Esophagus muscularis mucosa (tissue), 4 donors: Measurements from ENCODE around the gene SYT15. TPM values are rescaled to one million over a fixed set of nuclear protein-coding genes. Genes with fewer than 3 reads are reported as not detected.
"Not testable (repeated sequence)": the region's sequence is repeated elsewhere in the genome, so short reads cannot be mapped to it uniquely, and the experiment has no call there.

Experiments used
- DNase-seq: peaks from one replicate; pipeline ENCODE4 v3.0.0-alpha.2; 2017; ENCODE audit errors: extremely low spot score
- H3K27ac ChIP-seq, 4 donors: fragments of 200-600 bp; sonication (generic); replicated peaks in 1 of 4; 1 replicate in 3 of 4; 2 replicates in 1 of 4; pipeline ENCODE4 v1.5.1; 2016 to 2019; ENCODE audit warnings: mild to moderate bottlenecking in 1 of 4
- H3K27me3 ChIP-seq, 4 donors: fragments of 200-600 bp; sonication (generic); one replicate each; pipeline versions ENCODE4 v1.5.1 to v1.6.0; 2016 to 2019
- H3K36me3 ChIP-seq, 4 donors: fragments of 200-600 bp; sonication (generic); one replicate each; pipeline ENCODE4 v1.5.1; 2016 to 2019
- H3K4me1 ChIP-seq, 4 donors: fragments of 200-600 bp; sonication (generic); one replicate each; pipeline ENCODE4 v1.5.1; 2016 to 2019
- H3K4me3 ChIP-seq, 4 donors: fragments of 200-600 bp; sonication (generic); 1 replicate in 2 of 4; 2 replicates in 2 of 4; pipeline ENCODE4 v1.5.1; 2016 to 2019; ENCODE audit warnings: mild to moderate bottlenecking in 4 of 4, moderate library complexity in 1 of 4
- H3K9me3 ChIP-seq, 4 donors: fragments of 200-600 bp; sonication (generic); 1 replicate in 3 of 4; 2 replicates in 1 of 4; pipeline ENCODE4 v1.5.1; 2016 to 2019
- WGBS: methylation state at CpG from one replicate; pipeline ENCODE4 v1.1.5; 2018; 5-methylcytosine and 5-hydroxymethylcytosine counted together
- intact Hi-C: fragments of 100-400 bp; cut with DNase I; formaldehyde crosslinking; loops from one replicate; pipeline ENCODE4 v1.15.1; 2023
- total RNA-seq, 4 donors: library from RNA; depleted of rRNA; stranded (reverse); fragments of >200 nt; gene quantifications; one replicate each; pipeline versions ENCODE4 v1.1.0 to v1.2.1, GENCODE V29; 2016
- TF ChIP-seq, protein P1 (sequence below), 3 experiments: fragments of 200-600 bp in 2 of 3; fragments of 450-650 bp in 1 of 3; sonication (generic) in 2 of 3; IDR thresholded peaks; one replicate each; pipeline ENCODE4 v1.5.1; 2017 to 2019; ENCODE audit warnings: antibody characterized with exemption in 3 of 3, mild to moderate bottlenecking in 2 of 3, moderate library complexity in 1 of 3

The SYT15 gene
- total RNA-seq, 4 donors from 2014 or later = 2.1 to 7.4 (median 5.4) TPM

DNA sequence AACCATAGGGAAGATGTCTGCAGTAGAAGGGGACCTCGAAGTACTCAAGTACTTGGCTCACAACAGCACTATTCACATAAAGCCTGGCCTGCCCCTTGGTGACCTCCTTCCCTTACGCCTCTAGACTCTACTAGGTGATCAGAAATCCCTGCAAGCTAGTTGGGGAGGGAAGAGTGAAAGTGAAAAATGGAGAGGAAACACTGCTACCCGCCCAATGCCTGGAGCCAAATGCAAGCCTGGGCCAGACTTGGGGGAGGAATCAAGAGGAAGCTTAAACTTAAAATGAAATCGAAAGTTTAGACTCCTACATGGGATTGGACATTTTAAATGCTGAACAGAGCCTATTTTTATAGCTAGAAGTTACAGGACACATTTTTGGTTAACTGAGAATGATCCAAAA, 17.6 kb downstream of the SYT15 start:
- DNase-seq, H3K9me3 ChIP-seq, H3K36me3 ChIP-seq, H3K27me3 ChIP-seq, intact Hi-C loops, H3K4me1 ChIP-seq: not testable (repeated sequence)
- peak overlapping the region in 3 of 4 donors; percentile 7 to 35 (median 10) for H3K4me3 ChIP-seq
- 17% methylated on average over 1 of the region's 4 CpGs for WGBS
- H3K27ac ChIP-seq = peak overlapping the region in 3 of 4 donors; percentile 20 to 51 (median 36)

DNA sequence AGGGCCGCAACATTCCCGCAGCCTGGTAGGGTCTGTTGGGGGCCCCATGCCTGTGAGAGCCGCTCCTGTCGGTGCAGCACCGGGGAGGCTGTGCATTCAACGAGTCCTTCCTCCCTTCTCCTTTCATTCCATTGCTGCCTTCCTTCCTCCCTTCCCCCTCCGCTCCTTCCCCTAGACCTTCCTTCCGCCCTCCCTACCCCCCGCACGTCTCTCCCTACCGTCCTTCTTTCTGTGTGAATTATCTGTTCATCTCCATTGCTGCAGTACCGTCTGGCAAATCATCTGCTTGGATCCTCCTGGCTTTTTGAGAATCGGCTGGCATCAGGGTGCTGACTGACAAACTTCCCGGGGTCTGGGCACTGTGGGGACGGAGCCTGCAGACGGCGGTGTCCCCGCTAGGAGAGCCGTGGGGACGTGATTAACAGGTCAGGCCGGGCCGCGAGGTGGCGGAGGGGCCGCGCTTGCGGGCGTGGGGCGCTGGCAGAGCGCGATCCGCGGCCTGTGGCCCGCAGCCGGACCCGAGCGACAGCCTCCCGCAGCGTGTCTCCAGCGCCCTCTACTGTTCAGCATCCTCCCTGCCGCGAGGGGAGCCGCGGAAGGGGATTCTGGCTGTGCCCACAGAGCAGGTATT, 18.8 kb downstream of the SYT15 start:
- H3K27ac ChIP-seq = peak overlapping the region; percentile 63 to 71 (median 65)
- TF ChIP-seq, protein P1, sequence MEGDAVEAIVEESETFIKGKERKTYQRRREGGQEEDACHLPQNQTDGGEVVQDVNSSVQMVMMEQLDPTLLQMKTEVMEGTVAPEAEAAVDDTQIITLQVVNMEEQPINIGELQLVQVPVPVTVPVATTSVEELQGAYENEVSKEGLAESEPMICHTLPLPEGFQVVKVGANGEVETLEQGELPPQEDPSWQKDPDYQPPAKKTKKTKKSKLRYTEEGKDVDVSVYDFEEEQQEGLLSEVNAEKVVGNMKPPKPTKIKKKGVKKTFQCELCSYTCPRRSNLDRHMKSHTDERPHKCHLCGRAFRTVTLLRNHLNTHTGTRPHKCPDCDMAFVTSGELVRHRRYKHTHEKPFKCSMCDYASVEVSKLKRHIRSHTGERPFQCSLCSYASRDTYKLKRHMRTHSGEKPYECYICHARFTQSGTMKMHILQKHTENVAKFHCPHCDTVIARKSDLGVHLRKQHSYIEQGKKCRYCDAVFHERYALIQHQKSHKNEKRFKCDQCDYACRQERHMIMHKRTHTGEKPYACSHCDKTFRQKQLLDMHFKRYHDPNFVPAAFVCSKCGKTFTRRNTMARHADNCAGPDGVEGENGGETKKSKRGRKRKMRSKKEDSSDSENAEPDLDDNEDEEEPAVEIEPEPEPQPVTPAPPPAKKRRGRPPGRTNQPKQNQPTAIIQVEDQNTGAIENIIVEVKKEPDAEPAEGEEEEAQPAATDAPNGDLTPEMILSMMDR (IDR thresholded peaks at IDR 0.05) = peak in 1 of 3 experiments; percentile 10
- intact Hi-C loops, H3K27me3 ChIP-seq, H3K9me3 ChIP-seq, H3K4me1 ChIP-seq, DNase-seq, H3K36me3 ChIP-seq: not testable (repeated sequence)
- peak overlapping the region; percentile 49 to 58 (median 54) for H3K4me3 ChIP-seq
- WGBS = 0% methylated on average over 5 of the region's 44 CpGs

DNA sequence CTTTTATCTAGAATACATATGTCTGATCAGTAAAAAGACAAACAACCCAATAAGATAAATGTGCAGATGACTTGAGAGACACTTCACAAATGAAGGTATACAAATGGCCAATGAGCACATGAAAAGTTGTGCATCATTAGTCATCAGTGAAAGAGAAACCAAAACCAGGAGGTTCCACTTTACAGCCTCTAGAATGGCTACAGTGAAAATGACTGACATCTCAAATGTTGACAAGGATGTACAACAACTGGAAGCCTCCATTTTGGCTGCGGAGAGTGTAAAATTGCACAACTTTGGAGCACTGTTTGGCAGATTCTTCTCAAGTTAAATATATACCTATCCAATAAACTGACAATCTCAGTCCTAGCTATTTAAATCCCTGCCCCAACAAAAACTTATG, 21.6 kb downstream of the SYT15 start:
- intact Hi-C loops, H3K27ac ChIP-seq: not testable (repeated sequence)
- 0% methylated on average over 1 of the region's 1 CpG for WGBS

DNA sequence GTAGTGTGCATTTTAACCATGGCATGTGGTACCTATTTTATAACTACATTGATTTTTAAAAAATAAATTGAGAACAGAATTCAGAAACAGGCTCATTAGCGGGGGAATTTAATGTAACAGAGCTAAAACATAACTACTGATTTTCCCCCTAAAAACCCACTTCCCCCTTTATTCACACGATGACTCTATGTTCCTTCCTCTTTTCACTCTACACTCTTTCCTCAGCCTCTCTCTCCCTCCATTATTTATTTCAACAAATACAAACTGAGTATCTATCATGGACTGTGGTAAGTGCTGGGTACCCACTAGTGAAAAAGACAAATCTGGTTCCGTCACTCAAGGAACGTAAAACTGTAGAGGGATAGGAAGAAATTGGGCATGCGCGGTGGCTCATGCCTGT, 36.6 kb downstream of the SYT15 start:
- H3K9me3 ChIP-seq, H3K4me3 ChIP-seq, H3K36me3 ChIP-seq, H3K27me3 ChIP-seq, DNase-seq, H3K27ac ChIP-seq, intact Hi-C loops, H3K4me1 ChIP-seq: not testable (repeated sequence)
- no CpG with 5 or more reads among the region's 6 CpGs for WGBS

More for the DNA sequence above, 21.6 kb downstream of the SYT15 start:
- not testable (repeated sequence) for DNase-seq, H3K9me3 ChIP-seq, H3K4me3 ChIP-seq, H3K4me1 ChIP-seq, H3K27me3 ChIP-seq, H3K36me3 ChIP-seq

DNA sequence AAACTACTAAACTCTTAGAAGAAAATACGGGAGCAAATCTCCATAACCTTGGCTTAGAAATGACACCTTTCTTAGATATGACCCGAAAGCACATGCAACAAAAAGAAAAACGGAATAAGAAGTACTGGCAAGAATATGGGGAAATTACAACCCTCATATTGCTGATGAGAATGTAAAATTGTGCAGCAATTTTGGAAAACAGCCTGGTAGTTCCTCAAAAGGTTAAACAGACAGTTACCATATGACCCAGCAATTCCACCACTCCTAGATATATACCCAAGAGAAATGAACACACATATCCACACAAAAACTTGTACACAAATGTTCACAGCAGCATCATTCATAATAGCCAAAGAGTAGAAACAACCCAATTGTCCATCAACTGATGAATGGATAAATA, 37.3 kb downstream of the SYT15 start:
- H3K9me3 ChIP-seq, H3K36me3 ChIP-seq, H3K27ac ChIP-seq, H3K4me1 ChIP-seq, intact Hi-C loops, H3K27me3 ChIP-seq, H3K4me3 ChIP-seq, DNase-seq: not testable (repeated sequence)
- no CpG with 5 or more reads among the region's 3 CpGs for WGBS

DNA sequence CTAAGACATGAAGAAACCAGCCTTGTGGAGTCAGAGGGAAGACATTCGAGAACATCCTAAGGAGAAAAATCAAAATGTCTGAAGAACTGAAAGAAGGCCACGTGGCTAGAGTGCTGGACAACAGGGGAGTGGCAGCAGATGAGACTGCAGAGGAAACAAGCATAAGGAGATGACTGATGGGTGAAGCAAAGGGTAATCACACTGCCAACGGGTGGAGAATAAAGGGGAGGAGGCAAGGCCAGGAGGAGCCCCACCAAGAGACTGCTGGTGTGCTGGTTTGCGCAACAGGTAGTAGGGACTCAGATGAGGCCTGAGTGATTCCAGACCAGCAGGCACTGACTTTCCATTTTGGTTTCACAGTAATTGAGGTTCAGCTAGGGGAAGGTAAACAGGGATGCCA, 38.2 kb downstream of the SYT15 start:
- H3K4me1 ChIP-seq, DNase-seq, H3K27ac ChIP-seq, H3K4me3 ChIP-seq, H3K9me3 ChIP-seq, intact Hi-C loops, H3K36me3 ChIP-seq, H3K27me3 ChIP-seq: not testable (repeated sequence)
- WGBS = 75% methylated on average over 3 of the region's 4 CpGs

DNA sequence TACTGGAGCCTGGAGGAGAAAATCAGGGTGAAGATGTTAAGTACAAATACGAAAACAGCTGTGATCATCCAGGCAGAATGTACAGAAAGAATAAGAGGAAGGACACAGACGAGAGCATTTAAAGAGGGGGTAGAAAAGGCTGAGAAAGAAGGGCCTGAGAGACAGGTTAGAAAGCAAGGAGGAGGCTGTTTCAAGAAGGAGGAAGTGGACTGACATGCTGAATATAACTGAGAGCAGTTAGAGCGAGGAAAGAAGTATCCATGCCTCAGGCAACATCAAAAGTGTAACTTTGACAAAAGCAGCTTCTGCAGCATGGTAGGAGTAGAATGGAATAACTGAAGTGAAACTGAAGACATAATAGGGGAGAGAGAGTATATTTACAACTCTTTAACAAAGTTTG, 39.0 kb downstream of the SYT15 start:
- H3K27ac ChIP-seq, H3K9me3 ChIP-seq, H3K4me1 ChIP-seq, intact Hi-C loops, H3K36me3 ChIP-seq, H3K27me3 ChIP-seq, DNase-seq, H3K4me3 ChIP-seq: not testable (repeated sequence)
- WGBS = 75% methylated on average over 3 of the region's 3 CpGs

DNA sequence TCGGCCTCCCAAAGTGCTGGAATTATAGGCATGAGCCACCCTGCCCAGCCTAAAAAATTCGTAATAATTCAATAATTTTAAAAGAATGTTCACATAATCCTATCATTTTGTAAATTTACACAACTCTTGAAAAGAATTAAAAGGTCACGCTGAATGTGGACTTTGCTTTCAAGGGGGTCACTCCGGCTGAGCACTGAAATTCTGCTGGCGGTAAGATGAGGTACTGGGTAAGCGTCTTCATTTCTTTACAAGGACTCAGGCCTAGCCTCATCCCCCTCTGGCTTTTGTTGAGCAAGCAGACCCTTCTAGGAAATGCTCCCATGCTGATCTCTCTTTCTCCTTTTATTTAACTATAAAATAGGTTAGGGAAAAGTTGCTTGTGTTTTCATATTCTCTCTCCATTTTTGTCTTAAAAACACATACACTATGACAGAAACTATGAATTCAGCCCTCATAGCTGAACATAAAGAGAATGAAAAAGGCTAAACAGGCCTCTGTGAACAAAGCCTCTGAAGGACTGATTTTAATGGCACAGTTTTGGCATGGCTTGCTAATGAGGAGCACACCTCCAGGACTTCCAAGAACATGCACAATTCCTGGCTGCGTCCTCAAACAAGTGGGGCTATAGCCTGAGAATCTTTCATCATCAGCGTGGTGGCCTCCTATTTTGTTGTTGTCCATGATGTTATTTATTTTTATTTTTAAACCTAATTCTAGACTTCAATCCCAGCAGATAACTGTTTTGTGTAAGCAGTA, 45.1 kb downstream of the SYT15 start:
- H3K4me1 ChIP-seq, intact Hi-C loops, H3K4me3 ChIP-seq, H3K27ac ChIP-seq, DNase-seq, H3K27me3 ChIP-seq, H3K9me3 ChIP-seq, H3K36me3 ChIP-seq: not testable (repeated sequence)
- WGBS = 83% methylated on average over 3 of the region's 8 CpGs

DNA sequence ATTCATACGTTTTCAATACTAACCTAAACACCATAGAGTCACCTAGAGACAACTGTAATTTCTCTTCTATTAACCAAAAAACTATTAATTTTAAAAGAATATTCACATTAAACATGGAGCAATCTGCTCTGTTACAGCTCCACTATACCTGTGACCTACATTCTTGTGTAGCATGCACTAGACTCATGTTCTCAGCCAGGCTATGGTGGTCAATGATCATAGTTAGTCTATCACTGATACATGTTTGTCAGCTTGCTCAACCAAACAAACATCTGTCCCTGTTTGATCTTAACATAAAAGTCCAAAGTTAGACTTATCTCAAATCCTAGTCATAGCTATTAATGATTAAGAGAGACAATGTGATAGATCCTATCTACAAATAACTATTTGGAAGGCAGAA, 50.9 kb downstream of the SYT15 start:
- DNase-seq, H3K27me3 ChIP-seq, H3K36me3 ChIP-seq, H3K4me1 ChIP-seq, intact Hi-C loops, H3K4me3 ChIP-seq, H3K9me3 ChIP-seq, H3K27ac ChIP-seq: not testable (repeated sequence)
- no CpG with 5 or more reads among the region's 1 CpG for WGBS

DNA sequence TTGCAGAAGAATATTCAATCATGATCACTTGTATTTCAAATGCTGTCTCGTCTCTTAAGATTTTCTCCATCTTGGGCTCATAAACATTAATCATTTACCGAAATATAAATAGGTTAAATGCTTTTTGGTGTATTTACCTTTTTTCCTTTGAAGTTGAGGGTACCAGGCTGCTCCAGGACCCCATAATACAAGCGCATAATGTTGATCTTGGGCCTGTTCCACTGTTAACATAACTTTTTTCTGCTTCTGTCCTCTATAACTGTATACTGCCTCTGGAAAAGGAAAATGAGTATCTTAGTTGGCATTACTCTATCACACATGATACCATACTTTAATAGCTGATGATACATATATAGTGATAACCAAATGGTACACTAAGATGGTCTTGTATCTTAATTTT, 51.9 kb downstream of the SYT15 start:
- H3K27me3 ChIP-seq, intact Hi-C loops, DNase-seq, H3K4me1 ChIP-seq, H3K27ac ChIP-seq, H3K9me3 ChIP-seq, H3K4me3 ChIP-seq, H3K36me3 ChIP-seq: not testable (repeated sequence)
- WGBS = no CpG with 5 or more reads among the region's 3 CpGs

DNA sequence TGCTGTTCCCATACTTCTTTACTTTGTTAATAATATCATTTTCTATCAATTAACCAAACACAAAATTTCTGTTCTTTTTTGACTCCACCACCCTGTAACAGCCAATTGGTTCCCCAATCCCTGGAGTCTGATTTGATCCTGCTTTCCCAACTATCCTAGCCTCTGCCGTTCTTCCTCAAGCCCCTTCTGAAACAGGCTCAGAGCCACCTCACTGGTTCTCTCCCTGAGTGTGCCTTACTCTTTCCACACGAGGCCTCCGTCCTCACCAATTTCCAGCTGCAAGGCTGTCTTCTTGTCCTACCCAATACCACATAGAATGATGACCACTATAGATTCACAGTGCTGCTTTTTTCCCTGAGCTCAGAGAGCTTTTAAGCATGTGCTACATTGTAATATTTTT, 52.8 kb downstream of the SYT15 start:
- H3K4me1 ChIP-seq, DNase-seq, H3K9me3 ChIP-seq, H3K4me3 ChIP-seq, H3K36me3 ChIP-seq, H3K27me3 ChIP-seq, H3K27ac ChIP-seq, intact Hi-C loops: not testable (repeated sequence)
- no CpG with 5 or more reads among the region's 3 CpGs for WGBS

DNA sequence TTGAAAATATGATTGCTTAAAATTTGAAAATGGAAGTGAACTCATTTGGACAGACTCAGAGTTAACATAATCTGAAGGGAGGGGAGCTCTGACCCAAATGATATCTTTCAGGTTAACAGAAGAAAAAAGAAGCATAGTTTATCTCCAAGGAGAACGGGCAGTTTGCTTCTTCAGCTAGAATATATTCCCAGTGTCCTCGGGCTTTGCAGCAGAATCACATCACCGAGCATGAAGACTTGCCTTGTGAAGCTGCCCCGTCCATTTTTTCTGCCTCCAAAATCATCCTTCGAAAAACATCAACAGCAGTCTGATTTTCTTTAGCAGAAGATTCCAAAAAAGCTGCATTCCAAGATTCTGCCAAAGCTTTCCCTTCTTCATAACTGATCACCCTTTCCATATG, 55.8 kb downstream of the SYT15 start:
- peak overlapping the region in 2 of 4 donors; percentile 47 to 66 for H3K27ac ChIP-seq
- H3K4me3 ChIP-seq = peak overlapping the region; percentile 19 to 28 (median 23)
- 34% methylated on average over 5 of the region's 5 CpGs for WGBS
- H3K9me3 ChIP-seq, DNase-seq, H3K36me3 ChIP-seq, intact Hi-C loops, H3K4me1 ChIP-seq, H3K27me3 ChIP-seq: not testable (repeated sequence)
